SK-N-SH (cell line): Measurements from ENCODE around the gene ANK3. TPM values are rescaled to one million over a fixed set of nuclear protein-coding genes. Genes with fewer than 3 reads are reported as not detected.

ENCODE experiments used
- CTCF ChIA-PET: fragments of 300-600, 350-600 bp; formaldehyde crosslinking; extraction: SDS; loops from one replicate; lab custom pipeline; 2021; lab: Yijun Ruan, JAX
- POLR2A ChIA-PET: fragments of 350-600 bp; sonication (Branson Sonifier 250); formaldehyde crosslinking; extraction: SDS; loops from one replicate; lab custom pipeline; 2020; ENCODE audit warnings: antibody characterized with exemption, inconsistent platforms; lab: Yijun Ruan, JAX
- DNase-seq: peaks from one replicate; pipeline ENCODE4 v3.0.0; 2012
- H2AFZ ChIP-seq: fragments of 200-600 bp; sonication (generic); 2 replicates; pipeline ENCODE4 v1.8.1; 2016; ENCODE audit warnings: antibody characterized with exemption, mild to moderate bottlenecking, low read depth
- H3F3A ChIP-seq: fragments of 200-600 bp; sonication (generic); replicated peaks from 2 replicates; pipeline ENCODE3; 2016; ENCODE audit warnings: antibody characterized with exemption, mild to moderate bottlenecking; ENCODE audit not compliant: insufficient read depth
- H3K27ac ChIP-seq, 2 experiments: fragments of 200-500 bp in 1 of 2; fragments of 200-600 bp in 1 of 2; sonication (Bioruptor generic) in 1 of 2; sonication (generic), shearing (Covaris generic) in 1 of 2; 2 replicates each; pipeline versions ENCODE4 v1.5.1 to v1.6.1; 2014 to 2016; ENCODE audit warnings: low read depth in 2 of 2, inconsistent platforms in 1 of 2, low read length in 1 of 2, mild to moderate bottlenecking in 1 of 2, mixed read lengths in 1 of 2
- H3K27me3 ChIP-seq: fragments of 200-600 bp; sonication (generic), shearing (Covaris generic); 2 replicates; pipeline ENCODE4 v1.6.1; 2016; ENCODE audit warnings: mixed run types; ENCODE audit not compliant: insufficient read depth
- H3K36me3 ChIP-seq, 2 experiments: fragments of 200-500 bp in 1 of 2; fragments of 200-600 bp in 1 of 2; sonication (Bioruptor generic) in 1 of 2; sonication (generic) in 1 of 2; replicated peaks in 1 of 2; 2 replicates each; pipeline versions ENCODE3 to v1.5.1; 2014 to 2016; ENCODE audit warnings: low read length in 1 of 2, mild to moderate bottlenecking in 1 of 2; ENCODE audit not compliant: insufficient read depth in 2 of 2, control insufficient read depth in 1 of 2
- H3K4me1 ChIP-seq, 2 experiments: fragments of 200-500 bp in 1 of 2; fragments of 200-600 bp in 1 of 2; sonication (Bioruptor generic) in 1 of 2; sonication (generic), shearing (Covaris generic) in 1 of 2; 2 replicates each; pipeline versions ENCODE4 v1.5.1 to v1.6.1; 2014 to 2016; ENCODE audit warnings: low read depth in 1 of 2, low read length in 1 of 2, mixed run types in 1 of 2; ENCODE audit not compliant: insufficient read depth in 2 of 2, control insufficient read depth in 1 of 2
- H3K4me2 ChIP-seq: fragments of 200-600 bp; sonication (generic), shearing (Covaris generic); 2 replicates; pipeline ENCODE4 v1.6.1; 2017; ENCODE audit warnings: mixed run types
- H3K4me3 ChIP-seq, 2 experiments: fragments of 200-500 bp in 1 of 2; fragments of 200-600 bp in 1 of 2; sonication (Bioruptor generic) in 1 of 2; sonication (generic), shearing (Covaris generic) in 1 of 2; 2 replicates each; pipeline versions ENCODE4 v1.5.1 to v1.8.1; 2014 to 2016; ENCODE audit warnings: low read depth in 2 of 2, inconsistent platforms in 1 of 2, low read length in 1 of 2, mild to moderate bottlenecking in 1 of 2, mixed read lengths in 1 of 2, moderate library complexity in 1 of 2
- H3K79me2 ChIP-seq: fragments of 200-600 bp; sonication (generic); 2 replicates; pipeline ENCODE4 v1.8.1; 2017; ENCODE audit warnings: mild to moderate bottlenecking; ENCODE audit not compliant: insufficient read depth
- H3K9ac ChIP-seq: fragments of 200-600 bp; sonication (generic); 2 replicates; pipeline ENCODE4 v1.6.1; 2017; ENCODE audit warnings: mixed run types
- H3K9me2 ChIP-seq: fragments of 200-600 bp; sonication (generic); 2 replicates; pipeline ENCODE4 v1.6.1; 2017; ENCODE audit warnings: mixed run types
- H3K9me3 ChIP-seq: fragments of 200-600 bp; sonication (generic); 2 replicates; pipeline ENCODE4 v1.6.1; 2017; ENCODE audit warnings: mixed run types, mild to moderate bottlenecking, moderate library complexity
- H4K20me1 ChIP-seq: fragments of 200-600 bp; sonication (generic); 2 replicates; pipeline ENCODE4 v1.6.1; 2017; ENCODE audit warnings: mild to moderate bottlenecking, mixed run types; ENCODE audit not compliant: insufficient read depth
- CHD2 ChIP-seq: fragments of 150-350 bp; IDR thresholded peaks from 2 replicates; pipeline ENCODE4 v1.6.1; 2018; ENCODE audit warnings: low read length; ENCODE audit not compliant: partially characterized antibody
- EZH2phosphoT487 ChIP-seq: fragments of 200-600 bp; sonication (generic); IDR thresholded peaks from 2 replicates; pipeline ENCODE4 v1.6.1; 2017; ENCODE audit warnings: low read depth, mixed run types, mild to moderate bottlenecking, antibody characterized with exemption, moderate library complexity, borderline replicate concordance
- FOSL2 ChIP-seq: IDR thresholded peaks from 2 replicates; pipeline ENCODE4 v1.4.0; 2012; ENCODE audit warnings: low read depth, mild to moderate bottlenecking, moderate library complexity, borderline replicate concordance
- GATA2 ChIP-seq: sonication (generic); formaldehyde crosslinking; IDR thresholded peaks from 2 replicates; pipeline ENCODE4 v1.5.0; 2020; ENCODE audit warnings: mild to moderate bottlenecking, missing genetic modification reagents
- MEF2A ChIP-seq: IDR thresholded peaks from 2 replicates; pipeline ENCODE4 v1.4.0; 2012; ENCODE audit warnings: low read depth, borderline replicate concordance
- NFIC ChIP-seq: IDR thresholded peaks from 2 replicates; pipeline ENCODE4 v1.4.0; 2012; ENCODE audit warnings: borderline replicate concordance
- NRF1 ChIP-seq: IDR thresholded peaks from 2 replicates; pipeline ENCODE4 v1.6.1; 2012; ENCODE audit warnings: low read depth, mild to moderate bottlenecking, low read length
- PBX3 ChIP-seq: IDR thresholded peaks from 2 replicates; pipeline ENCODE4; 2012
- RCOR1 ChIP-seq: fragments of 150-350 bp; IDR thresholded peaks from 2 replicates; pipeline ENCODE4 v1.6.1; 2017; ENCODE audit warnings: antibody characterized with exemption, low read length
- REST ChIP-seq: IDR thresholded peaks from 2 replicates; pipeline ENCODE4 v1.6.1; 2012; ENCODE audit warnings: mild to moderate bottlenecking, low read depth, low read length, moderate library complexity
- ZBTB33 ChIP-seq: IDR thresholded peaks from 2 replicates; pipeline ENCODE4 v1.4.0; 2012; ENCODE audit warnings: low read depth, borderline replicate concordance
- WGBS: methylation state at CpG from one replicate; pipeline ENCODE4 v1.1.6; 2017; ENCODE audit warnings: low lambda C conversion rate; 5-methylcytosine and 5-hydroxymethylcytosine counted together
- polyA plus RNA-seq, 3 experiments: library from polyadenylated mRNA; depleted of rRNA; stranded (reverse); fragments of >200 nt; gene quantifications; 2 replicates each; pipeline ENCODE4 v1.2.3, GENCODE V29; 2012

ANK3 gene
- polyA plus RNA-seq, 1 of the 3 experiments (the other 2 are of a cell fraction) = 10.0 TPM

- no peak overlapping the region for H3K4me3 ChIP-seq
- 82% methylated on average over 3 of the region's 3 CpGs for WGBS
- H3K79me2 ChIP-seq = no peaks in the 10 kb centered on the region
- H3K9me2 ChIP-seq = no peaks in the 10 kb centered on the region
- H3K4me1 ChIP-seq = peaks cover 0 to 2% of the 10 kb centered on the region in 2 experiments; a peak in 1 of 4 replicates
- no peaks in the 10 kb centered on the region for H4K20me1 ChIP-seq
- H3K9me3 ChIP-seq = no peaks in the 10 kb centered on the region
- H3K27me3 ChIP-seq = no peaks in the 10 kb centered on the region
- CTCF ChIA-PET = interaction anchor here (0.8 kb wide), 1 partner anchor 47 kb away, joined by 3 read pairs; no protein-coding TSS in a partner anchor
- TF ChIP-seq FOSL2 (no peak), NFIC (no peak), RCOR1 (no peak), EZH2phosphoT487 (no peak), REST (no peak), GATA2 (CRISPR knock-in tag) (no peak), NRF1 (no peak), CHD2 (no peak), ZBTB33 (no peak), PBX3 (no peak), MEF2A (no peak)
- TF ChIP-seq, all 33 proteins: peak for 0
- no peak overlapping the region for H3K9ac ChIP-seq
- POLR2A ChIA-PET = no interaction called here
- no peaks in the 10 kb centered on the region for H3F3A ChIP-seq
- no peak overlapping the region for H3K27ac ChIP-seq
- H3K36me3 ChIP-seq = peaks cover 2 to 6% of the 10 kb centered on the region in 2 experiments
- no peak for DNase-seq
- H3K4me2 ChIP-seq = no peak overlapping the region
- H2AFZ ChIP-seq = no peak overlapping the region
Observed at GRCh38 chr10:60260321-60260720, 129.4 kb downstream of the ANK3 start.
